ENCODE results near the gene C20orf202.

C20orf202 gene

GRCh38 chr20:1187605-1188171, 15.6 kb upstream of the C20orf202 start:
- H3K4me3 ChIP-seq (ENCODE audit: low read depth, low read length), result no peak overlapping the region
- no peak for TF ChIP-seq CTCF (IDR thresholded peaks at IDR 0.05; ENCODE audit: borderline replicate concordance, insufficient read depth, low read depth, low read length)

- H3K4me3 ChIP-seq (ENCODE audit: low read depth, low read length), result no peak overlapping the region
- TF ChIP-seq CTCF (IDR thresholded peaks at IDR 0.05; ENCODE audit: borderline replicate concordance, insufficient read depth, low read depth, low read length), result no peak
Measured at GRCh38 chr20:1188347-1188746, 14.9 kb upstream of the C20orf202 start.

GRCh38 chr20:1189827-1190226, 13.4 kb upstream of the C20orf202 start:
- no peak for TF ChIP-seq CTCF (IDR thresholded peaks at IDR 0.05; ENCODE audit: borderline replicate concordance, insufficient read depth, low read depth, low read length)
- H3K4me3 ChIP-seq (ENCODE audit: low read depth, low read length), result no peak overlapping the region

GRCh38 chr20:1190847-1191246, 12.4 kb upstream of the C20orf202 start:
- no peak for TF ChIP-seq CTCF (IDR thresholded peaks at IDR 0.05; ENCODE audit: borderline replicate concordance, insufficient read depth, low read depth, low read length)
- no peak overlapping the region for H3K4me3 ChIP-seq (ENCODE audit: low read depth, low read length)

- TF ChIP-seq CTCF (IDR thresholded peaks at IDR 0.05; ENCODE audit: borderline replicate concordance, insufficient read depth, low read depth, low read length), result no peak
Measured at GRCh38 chr20:1191299-1191698, 12.0 kb upstream of the C20orf202 start.

GRCh38 chr20:1195226-1195625, 8.0 kb upstream of the C20orf202 start:
- TF ChIP-seq CTCF (IDR thresholded peaks at IDR 0.05; ENCODE audit: borderline replicate concordance, insufficient read depth, low read depth, low read length), result no peak
- no peak overlapping the region for H3K4me3 ChIP-seq (ENCODE audit: low read depth, low read length)

More at GRCh38 chr20:1191299-1191698, 12.0 kb upstream of the C20orf202 start:
- no peak overlapping the region for H3K4me3 ChIP-seq (ENCODE audit: low read depth, low read length)

- TF ChIP-seq CTCF (IDR thresholded peaks at IDR 0.05; ENCODE audit: borderline replicate concordance, insufficient read depth, low read depth, low read length), result no peak
- no peak overlapping the region for H3K4me3 ChIP-seq (ENCODE audit: low read depth, low read length)
Measured at GRCh38 chr20:1196634-1197033, 6.6 kb upstream of the C20orf202 start.

Measured in GM12875 (cell line).